Prostate gland (tissue), 2 donors: ENCODE results near the gene SUN3.

Experiments
- CTCF ChIP-seq, 4 experiments: fragments of 200-600 bp in 2 of 4; fragments of 450-650 bp in 2 of 4; sonication (generic) in 2 of 4; IDR thresholded peaks; 1 replicate in 3 of 4; 2 replicates in 1 of 4; pipeline ENCODE4 v1.5.1; 2016 to 2019; ENCODE audit warnings: antibody characterized with exemption in 4 of 4, mild to moderate bottlenecking in 2 of 4, moderate library complexity in 2 of 4
- POLR2A ChIP-seq: fragments of 450-650 bp; IDR thresholded peaks from one replicate; pipeline ENCODE4 v1.6.1; 2016; ENCODE audit warnings: antibody characterized with exemption, mild to moderate bottlenecking
- POLR2AphosphoS5 ChIP-seq: sonication (generic); formaldehyde crosslinking; IDR thresholded peaks from one replicate; pipeline ENCODE4 v1.6.1; 2017; ENCODE audit warnings: antibody characterized with exemption

- no peak for TF ChIP-seq POLR2A
- TF ChIP-seq CTCF (IDR thresholded peaks at IDR 0.05) = no peak
- TF ChIP-seq POLR2AphosphoS5 = no peak
Observed at GRCh38 chr7:47973739-47974138, 55.2 kb downstream of the SUN3 start.
